HepG2 (cell line): ENCODE data around the gene SIRT7. TPM values are rescaled to one million over a fixed set of nuclear protein-coding genes. Genes with fewer than 3 reads are reported as not detected.

Experiments
- EED ChIP-seq: sonication (generic); formaldehyde crosslinking; IDR thresholded peaks from 2 replicates; pipeline ENCODE4 v1.5.0; 2020; ENCODE audit warnings: mild to moderate bottlenecking, missing genetic modification reagents
- GFI1 ChIP-seq: sonication (generic); formaldehyde crosslinking; IDR thresholded peaks from 2 replicates; pipeline ENCODE4 v1.5.0; 2020; ENCODE audit warnings: missing genetic modification reagents, mild to moderate bottlenecking, borderline replicate concordance
- HDAC1 ChIP-seq: sonication (generic); formaldehyde crosslinking; IDR thresholded peaks from 2 replicates; pipeline ENCODE4 v1.5.1; 2020; ENCODE audit warnings: mild to moderate bottlenecking, missing genetic modification reagents
- NFAT5 ChIP-seq: sonication (generic); formaldehyde crosslinking; IDR thresholded peaks from 2 replicates; pipeline ENCODE4 v1.4.0; 2020; ENCODE audit warnings: missing genetic modification reagents
- RBM22 ChIP-seq: fragments of 200-400 bp; formaldehyde crosslinking; optimal IDR thresholded peaks from 2 replicates; pipeline ENCODE3; 2017; ENCODE audit warnings: mild to moderate bottlenecking, low read length, moderate library complexity
- RBM39 ChIP-seq: fragments of 200-400 bp; formaldehyde crosslinking; IDR thresholded peaks from one replicate; pipeline ENCODE4 v1.6.1; 2018; ENCODE audit warnings: antibody characterized with exemption, mild to moderate bottlenecking, low read depth, low read length; ENCODE audit not compliant: poor library complexity, severe bottlenecking
- SIN3B ChIP-seq: fragments of 150-350 bp; IDR thresholded peaks from 2 replicates; pipeline ENCODE4 v1.6.1; 2014; ENCODE audit warnings: low read length
- ZBTB38 ChIP-seq: sonication (generic); formaldehyde crosslinking; IDR thresholded peaks from 2 replicates; pipeline ENCODE4 v1.5.1; 2020; ENCODE audit warnings: mild to moderate bottlenecking, missing genetic modification reagents
- ZC3H4 ChIP-seq: sonication (generic); formaldehyde crosslinking; IDR thresholded peaks from 2 replicates; pipeline ENCODE4 v1.4.0; 2020; ENCODE audit warnings: missing genetic modification reagents, borderline replicate concordance
- ZNF136 ChIP-seq: sonication (generic); formaldehyde crosslinking; IDR thresholded peaks from 2 replicates; pipeline ENCODE4 v1.8.1; 2022; ENCODE audit warnings: low read depth, mild to moderate bottlenecking, moderate library complexity, missing genetic modification reagents
- ZNF18 ChIP-seq: sonication (generic); formaldehyde crosslinking; IDR thresholded peaks from 2 replicates; pipeline ENCODE4 v1.8.0; 2022; ENCODE audit warnings: mild to moderate bottlenecking, missing genetic modification reagents; ENCODE audit not compliant: insufficient replicate concordance
- ZNF260 ChIP-seq: sonication (generic); formaldehyde crosslinking; IDR thresholded peaks from 2 replicates; pipeline ENCODE4 v1.4.0; 2020; ENCODE audit warnings: missing genetic modification reagents, low read depth, mild to moderate bottlenecking, borderline replicate concordance
- ZNF564 ChIP-seq: sonication (generic); formaldehyde crosslinking; IDR thresholded peaks from 2 replicates; pipeline ENCODE4 v1.8.1; 2023; ENCODE audit warnings: mild to moderate bottlenecking, missing genetic modification reagents
- ZNF772 ChIP-seq: sonication (generic); formaldehyde crosslinking; IDR thresholded peaks from 2 replicates; pipeline ENCODE4 v1.5.0; 2020; ENCODE audit warnings: mild to moderate bottlenecking, missing genetic modification reagents
- polyA plus RNA-seq, 8 experiments: library from polyadenylated mRNA; depleted of rRNA in 3 of 8; stranded (reverse) in 7 of 8; unstranded in 1 of 8; fragments of >200 nt; fragmentation: Illumina TruSeq in 4 of 8; extraction: Trizol in 4 of 8; gene quantifications; 2 replicates each; pipeline versions ENCODE4 v1.2.1 to v1.2.3, GENCODE V29; 2011 to 2016; ENCODE audit warnings: low read depth in 4 of 8, missing spikeins in 1 of 8, mixed read lengths in 1 of 8; ENCODE audit not compliant: insufficient read depth in 1 of 8
- total RNA-seq, 5 experiments: library from RNA; depleted of rRNA; stranded (reverse); fragments of >200 nt; fragmentation: Illumina TruSeq; extraction: Trizol; gene quantifications; 2 replicates each; pipeline ENCODE4 v1.2.3, GENCODE V29; 2016; ENCODE audit warnings: low read depth in 1 of 5
- TF ChIP-seq, protein P1 (sequence below): sonication (generic); formaldehyde crosslinking; IDR thresholded peaks from 2 replicates; pipeline ENCODE4 v1.5.0; 2020; ENCODE audit warnings: missing genetic modification reagents, mild to moderate bottlenecking, borderline replicate concordance
- TF ChIP-seq, protein P2 (sequence below): sonication (generic); formaldehyde crosslinking; conservative IDR thresholded peaks from 2 replicates; pipeline ENCODE4 v1.8.0; 2022; ENCODE audit warnings: mild to moderate bottlenecking, moderate library complexity, missing genetic modification reagents
- TF ChIP-seq, protein P3 (sequence below): sonication (generic); formaldehyde crosslinking; IDR thresholded peaks from 2 replicates; pipeline ENCODE4 v1.5.1; 2020; ENCODE audit warnings: missing genetic modification reagents, mild to moderate bottlenecking, borderline replicate concordance

SIRT7 gene
- total and polyA plus RNA-seq, 2 of the 13 experiments (the other 11 are each of a cell fraction or from before 2014, with no cell fraction given) = 8.3 to 24.8 TPM

- TF ChIP-seq ZNF772 (CRISPR knock-in tag) (peak; percentile 60; the same call in 1 of the 2 replicates), HDAC1 (CRISPR knock-in tag) (0 out of 2 replicates have a peak, but pooled peaks have one; percentile 16), ZNF136 (CRISPR knock-in tag) (no peak), RBM22 (peak; percentile 14), ZNF260 (CRISPR knock-in tag) (no peak), ZC3H4 (CRISPR knock-in tag) (peak; percentile 38; the same call in 1 of the 2 replicates), EED (CRISPR knock-in tag) (peak; percentile 70; the same call in 1 of the 2 replicates), ZNF564 (peak; percentile 49; the same call in 1 of the 2 replicates), GFI1 (CRISPR knock-in tag) (0 out of 2 replicates have a peak, but pooled peaks have one; percentile 53), ZNF18 (peak; percentile 37), NFAT5 (CRISPR knock-in tag) (no peak), ZBTB38 (CRISPR knock-in tag) (peak; percentile 81), SIN3B (no peak), RBM39 (peak; percentile 78)
- TF ChIP-seq, protein P1, sequence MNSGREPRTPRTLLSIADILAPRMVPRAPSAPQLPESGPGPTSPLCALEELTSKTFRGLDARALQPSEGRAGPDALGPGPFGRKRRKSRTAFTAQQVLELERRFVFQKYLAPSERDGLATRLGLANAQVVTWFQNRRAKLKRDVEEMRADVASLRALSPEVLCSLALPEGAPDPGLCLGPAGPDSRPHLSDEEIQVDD (CRISPR knock-in tag) = no peak
- TF ChIP-seq, protein P2, sequence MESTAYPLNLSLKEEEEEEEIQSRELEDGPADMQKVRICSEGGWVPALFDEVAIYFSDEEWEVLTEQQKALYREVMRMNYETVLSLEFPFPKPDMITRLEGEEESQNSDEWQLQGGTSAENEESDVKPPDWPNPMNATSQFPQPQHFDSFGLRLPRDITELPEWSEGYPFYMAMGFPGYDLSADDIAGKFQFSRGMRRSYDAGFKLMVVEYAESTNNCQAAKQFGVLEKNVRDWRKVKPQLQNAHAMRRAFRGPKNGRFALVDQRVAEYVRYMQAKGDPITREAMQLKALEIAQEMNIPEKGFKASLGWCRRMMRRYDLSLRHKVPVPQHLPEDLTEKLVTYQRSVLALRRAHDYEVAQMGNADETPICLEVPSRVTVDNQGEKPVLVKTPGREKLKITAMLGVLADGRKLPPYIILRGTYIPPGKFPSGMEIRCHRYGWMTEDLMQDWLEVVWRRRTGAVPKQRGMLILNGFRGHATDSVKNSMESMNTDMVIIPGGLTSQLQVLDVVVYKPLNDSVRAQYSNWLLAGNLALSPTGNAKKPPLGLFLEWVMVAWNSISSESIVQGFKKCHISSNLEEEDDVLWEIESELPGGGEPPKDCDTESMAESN (CRISPR knock-in tag) = peak; percentile 38; the same call in 1 of the 2 replicates
- TF ChIP-seq, protein P3, sequence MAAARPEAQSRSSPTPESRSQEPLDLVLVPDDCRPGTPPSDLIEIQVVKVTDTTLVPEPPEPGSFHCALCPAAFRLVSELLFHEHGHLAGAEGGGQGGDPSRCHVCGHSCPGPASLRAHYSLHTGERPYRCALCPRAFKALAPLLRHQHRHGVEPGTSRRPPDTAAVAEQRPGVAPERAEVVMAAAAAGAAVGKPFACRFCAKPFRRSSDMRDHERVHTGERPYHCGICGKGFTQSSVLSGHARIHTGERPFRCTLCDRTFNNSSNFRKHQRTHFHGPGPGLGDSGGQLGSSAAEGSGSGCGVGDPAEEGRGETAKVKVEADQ = peak; percentile 51; the same call in 1 of the 2 replicates
Measured at GRCh38 chr17:81902653-81903414, 15.1 kb downstream of the SIRT7 start (continued).
